Upper lobe of right lung (tissue), 1 donor: ENCODE data around the gene KHK. TPM values are rescaled to one million over a fixed set of nuclear protein-coding genes. Genes with fewer than 3 reads are reported as not detected.

ENCODE experiments used
- ATAC-seq: fragments of 200-7000 bp; cut with Tn5 transposase; one replicate; pipeline ENCODE4 v1.9.1; 2020; ENCODE audit warnings: mild to moderate bottlenecking, moderate library complexity
- DNase-seq: peaks from one replicate; pipeline ENCODE4 v3.0.0-alpha.2; 2020
- H3K27ac ChIP-seq: fragments of 200-600 bp; one replicate; pipeline ENCODE4 v1.8.0; 2022
- H3K27me3 ChIP-seq: fragments of 200-600 bp; one replicate; pipeline ENCODE4 v1.8.0; 2022; ENCODE audit warnings: mild to moderate bottlenecking
- H3K36me3 ChIP-seq: fragments of 200-600 bp; one replicate; pipeline ENCODE4 v1.8.0; 2022
- H3K4me1 ChIP-seq: fragments of 200-600 bp; one replicate; pipeline ENCODE4 v1.8.0; 2022
- H3K4me3 ChIP-seq: fragments of 200-600 bp; one replicate; pipeline ENCODE4 v1.8.0; 2022; ENCODE audit warnings: mild to moderate bottlenecking
- H3K9me3 ChIP-seq: fragments of 200-600 bp; one replicate; pipeline ENCODE4 v1.8.0; 2022
- CTCF ChIP-seq: fragments of 200-600 bp; IDR thresholded peaks from one replicate; pipeline ENCODE4 v1.8.0; 2022; ENCODE audit warnings: antibody characterized with exemption
- intact Hi-C: fragments of 100-400 bp; cut with DNase I; formaldehyde crosslinking; loops from one replicate; pipeline ENCODE4 v1.11.0; 2022
- total RNA-seq: library from RNA; stranded (reverse); fragmentation: NEBNext Ultra II Directional; extraction: Animal tissue kit (Norgen Biotek cat#: 25700); gene quantifications from one replicate; pipeline ENCODE4 v1.2.1, GENCODE V29; 2021
- donor health status: DM: no; HTN: yes; CAD: no; lungs with severe emphysema.

KHK gene
- total RNA-seq, 1 donor from 2014 or later, result 4.9 TPM

- intact Hi-C loops, result no loop called here
- no peak overlapping the region for H3K4me3 ChIP-seq
- no peak for ATAC-seq
- no peaks in the 10 kb centered on the region for H3K9me3 ChIP-seq
- no peak overlapping the region for H3K27ac ChIP-seq
- no peak for TF ChIP-seq CTCF
- peaks cover 63% of the 10 kb centered on the region for H3K36me3 ChIP-seq
- DNase-seq, result no peak
- no peaks in the 10 kb centered on the region for H3K4me1 ChIP-seq
- H3K27me3 ChIP-seq, result no peaks in the 10 kb centered on the region
Observed at GRCh38 chr2:27040282-27040681, 46.3 kb upstream of the KHK start.

- Histone ChIP-seq H3K36me3 (peaks cover 48% of the 10 kb centered on the region), H3K4me1 (no peaks in the 10 kb centered on the region), H3K9me3 (no peaks in the 10 kb centered on the region), H3K4me3 (no peak overlapping the region), H3K27me3 (no peaks in the 10 kb centered on the region), H3K27ac (no peak overlapping the region)
- DNase-seq (no peak), ATAC-seq (no peak)
- TF ChIP-seq CTCF, result no peak
- intact Hi-C loops, result no loop called here
Observed at GRCh38 chr2:27041752-27042151, 44.8 kb upstream of the KHK start.

GRCh38 chr2:27042159-27042661, 44.4 kb upstream of the KHK start:
- peaks cover 44% of the 10 kb centered on the region for H3K36me3 ChIP-seq
- ATAC-seq, result no peak
- intact Hi-C loops, result no loop called here
- H3K4me3 ChIP-seq, result no peak overlapping the region
- no peaks in the 10 kb centered on the region for H3K27me3 ChIP-seq
- no peaks in the 10 kb centered on the region for H3K4me1 ChIP-seq
- no peak overlapping the region for H3K27ac ChIP-seq
- TF ChIP-seq CTCF, result no peak
- no peaks in the 10 kb centered on the region for H3K9me3 ChIP-seq
- no peak for DNase-seq

- H3K27me3 ChIP-seq, result no peaks in the 10 kb centered on the region
- DNase-seq, result no peak
- H3K4me3 ChIP-seq, result no peak overlapping the region
- ATAC-seq, result no peak
- no peak overlapping the region for H3K27ac ChIP-seq
- intact Hi-C loops, result no loop called here
- no peaks in the 10 kb centered on the region for H3K4me1 ChIP-seq
- peaks cover 35% of the 10 kb centered on the region for H3K36me3 ChIP-seq
- H3K9me3 ChIP-seq, result no peaks in the 10 kb centered on the region
- no peak for TF ChIP-seq CTCF
Observed at GRCh38 chr2:27042985-27043634, 43.5 kb upstream of the KHK start.

- no peaks in the 10 kb centered on the region for H3K9me3 ChIP-seq
- TF ChIP-seq CTCF, result no peak
- peaks cover 13% of the 10 kb centered on the region for H3K4me1 ChIP-seq
- H3K27ac ChIP-seq, result peak overlapping the region; percentile 78
- ATAC-seq (peak; percentile 40), DNase-seq (peak; percentile 82)
- H3K36me3 ChIP-seq, result peaks cover 15% of the 10 kb centered on the region
- peak overlapping the region; percentile 85 for H3K4me3 ChIP-seq
- H3K27me3 ChIP-seq, result no peaks in the 10 kb centered on the region
- intact Hi-C loops, result no loop called here
Observed at GRCh38 chr2:27049422-27050280, 36.9 kb upstream of the KHK start.
